ENCODE results near the gene CCL13.
A peak's percentile ranks its signal among the peaks of the same experiment; 100 is the strongest.

The CCL13 gene

GRCh38 chr17:34386697-34387550 is 30.6 kb downstream of the CCL13 start:
- DNase-seq = no peak

- DNase-seq = no peak
Measured at GRCh38 chr17:34387566-34387965, 31.3 kb downstream of the CCL13 start.

GRCh38 chr17:34389126-34389750 is 33.0 kb downstream of the CCL13 start:
- no peak for DNase-seq

- DNase-seq = no peak
Measured at GRCh38 chr17:34390649-34391048, 34.4 kb downstream of the CCL13 start.

- DNase-seq = no peak
Measured at GRCh38 chr17:34391241-34391640, 35.0 kb downstream of the CCL13 start.

- no peak for DNase-seq
Measured at GRCh38 chr17:34393401-34393800, 37.1 kb downstream of the CCL13 start.

- no peak for DNase-seq
Measured at GRCh38 chr17:34397265-34397664, 41.0 kb downstream of the CCL13 start.

- DNase-seq = peak; percentile 19
Measured at GRCh38 chr17:34398990-34399389, 42.7 kb downstream of the CCL13 start.

- DNase-seq = no peak
Measured at GRCh38 chr17:34399725-34400124, 43.4 kb downstream of the CCL13 start.

GRCh38 chr17:34400301-34400931 is 44.1 kb downstream of the CCL13 start:
- DNase-seq = no peak

GRCh38 chr17:34401165-34401564 is 44.9 kb downstream of the CCL13 start:
- DNase-seq = no peak

- DNase-seq = no peak
Measured at GRCh38 chr17:34403006-34403405, 46.7 kb downstream of the CCL13 start.

GRCh38 chr17:34406226-34406625 is 49.9 kb downstream of the CCL13 start:
- DNase-seq = no peak
